ENCODE data around the gene DHX15.
"Not testable (repeated sequence)": the region's sequence is repeated elsewhere in the genome, so short reads cannot be mapped to it uniquely, and the experiment has no call there.

Gene DHX15

GRCh38 chr4:24544208-24544988, 40.0 kb downstream of the DHX15 start:
- FAIRE-seq: peak; percentile 36

GRCh38 chr4:24537025-24537424, 47.3 kb downstream of the DHX15 start:
- no peak for FAIRE-seq

- no peak for FAIRE-seq
Measured at GRCh38 chr4:24535399-24535798, 49.0 kb downstream of the DHX15 start.

- FAIRE-seq: no peak
Measured at GRCh38 chr4:24533364-24533763, 51.0 kb downstream of the DHX15 start.

- no peak for FAIRE-seq
Measured at GRCh38 chr4:24529555-24529954, 54.8 kb downstream of the DHX15 start.

- no peak for FAIRE-seq
Measured at GRCh38 chr4:24527371-24527770, 57.0 kb downstream of the DHX15 start.

- FAIRE-seq: no peak
Measured at GRCh38 chr4:24521544-24521943, 62.8 kb downstream of the DHX15 start.

- FAIRE-seq: no peak
Measured at GRCh38 chr4:24519649-24520048, 64.7 kb downstream of the DHX15 start.

- FAIRE-seq: no peak
Measured at GRCh38 chr4:24517676-24518075, 66.7 kb downstream of the DHX15 start.

GRCh38 chr4:24516926-24517325, 67.4 kb downstream of the DHX15 start:
- no peak for FAIRE-seq

GRCh38 chr4:24515698-24516097, 68.7 kb downstream of the DHX15 start:
- no peak for FAIRE-seq

GRCh38 chr4:24514808-24515207, 69.5 kb downstream of the DHX15 start:
- FAIRE-seq: no peak

- no peak for FAIRE-seq
Measured at GRCh38 chr4:24513718-24514117, 70.6 kb downstream of the DHX15 start.

- FAIRE-seq: no peak
Measured at GRCh38 chr4:24511371-24512063, 72.8 kb downstream of the DHX15 start.

- FAIRE-seq: no peak
Measured at GRCh38 chr4:24510091-24510490, 74.3 kb downstream of the DHX15 start.

- FAIRE-seq: no peak
Measured at GRCh38 chr4:24508541-24508940, 75.8 kb downstream of the DHX15 start.

GRCh38 chr4:24507439-24507838, 76.9 kb downstream of the DHX15 start:
- no peak for FAIRE-seq

GRCh38 chr4:24503090-24503489, 81.3 kb downstream of the DHX15 start:
- not testable (repeated sequence) for FAIRE-seq

GRCh38 chr4:24497221-24497620, 87.1 kb downstream of the DHX15 start:
- FAIRE-seq: no peak

- FAIRE-seq: no peak
Measured at GRCh38 chr4:24496597-24496996, 87.8 kb downstream of the DHX15 start.

GRCh38 chr4:24495388-24495787, 89.0 kb downstream of the DHX15 start:
- FAIRE-seq: no peak

- FAIRE-seq: no peak
Measured at GRCh38 chr4:24489870-24490269, 94.5 kb downstream of the DHX15 start.

GRCh38 chr4:24488399-24489164, 95.8 kb downstream of the DHX15 start:
- FAIRE-seq: no peak

- FAIRE-seq: no peak
Measured at GRCh38 chr4:24482871-24483270, 101.5 kb downstream of the DHX15 start.
